Adrenal gland (tissue), 5 donors: Measurements from ENCODE around the gene MCF2L.

Source experiments
- CTCF ChIP-seq, 6 experiments: fragments of 450-650 bp in 4 of 6; fragments of 200-600 bp in 2 of 6; sonication (generic) in 1 of 6; IDR thresholded peaks; 1 replicate in 5 of 6; 2 replicates in 1 of 6; pipeline versions ENCODE4 v1.5.1 to v1.8.0; 2016 to 2021; ENCODE audit warnings: antibody characterized with exemption in 6 of 6, mild to moderate bottlenecking in 2 of 6, moderate library complexity in 1 of 6
- POLR2A ChIP-seq, 2 donors: fragments of 450-650 bp; IDR thresholded peaks; one replicate each; pipeline ENCODE4 v1.6.1; 2017; ENCODE audit warnings: antibody characterized with exemption in 2 of 2, mild to moderate bottlenecking in 2 of 2, moderate library complexity in 1 of 2
- donor health status: DM: no; HTN: no; CAD: no.

GRCh38 chr13:113096745-113097305 lies 127.8 kb downstream of the MCF2L start:
- TF ChIP-seq POLR2A (IDR thresholded peaks at IDR 0.05) (no peak), CTCF (IDR thresholded peaks at IDR 0.05) (no peak)
